H1 (cell line): Measurements from ENCODE around the gene C14orf119.
A peak's percentile ranks its signal among the peaks of the same experiment; 100 is the strongest.

Source experiments
- ATF2 ChIP-seq: IDR thresholded peaks from 2 replicates; pipeline ENCODE4 v1.6.1; 2012; ENCODE audit warnings: low read length, inconsistent platforms
- ATF3 ChIP-seq: IDR thresholded peaks from 2 replicates; pipeline ENCODE4 v1.6.1; 2011; ENCODE audit warnings: low read depth, mild to moderate bottlenecking, low read length; ENCODE audit not compliant: insufficient read depth
- CHD1 ChIP-seq: IDR thresholded peaks from 2 replicates; pipeline ENCODE4 v1.6.1; 2012; ENCODE audit warnings: low read depth, low read length, improper control_type of control experiment
- EZH2 ChIP-seq: fragments of 200-600 bp; sonication (generic); IDR thresholded peaks from 2 replicates; pipeline ENCODE4 v1.7.1; 2012; ENCODE audit warnings: low read depth, mild to moderate bottlenecking, moderate library complexity, low read length, inconsistent platforms; ENCODE audit not compliant: severe bottlenecking
- HDAC6 ChIP-seq: IDR thresholded peaks from one replicate; pipeline ENCODE4 v1.7.1; 2012; ENCODE audit warnings: low read depth, mild to moderate bottlenecking, inconsistent platforms, low read length, moderate library complexity
- POLR2A ChIP-seq, 2 experiments: IDR thresholded peaks; 1 replicate in 1 of 2; 2 replicates in 1 of 2; pipeline ENCODE4 v1.6.1; 2011; ENCODE audit warnings: low read depth in 2 of 2, low read length in 2 of 2, mild to moderate bottlenecking in 2 of 2; ENCODE audit errors: control extremely low read depth in 1 of 2
- RFX5 ChIP-seq: IDR thresholded peaks from 2 replicates; pipeline ENCODE4 v1.6.1; 2011; ENCODE audit warnings: low read depth, low read length, improper control_type of control experiment, borderline replicate concordance
- YY1 ChIP-seq: IDR thresholded peaks from 2 replicates; pipeline ENCODE4 v1.6.1; 2011; ENCODE audit warnings: low read depth, mild to moderate bottlenecking, low read length
- TF ChIP-seq, protein P1 (sequence below), 3 experiments: IDR thresholded peaks; 1 replicate in 2 of 3; 2 replicates in 1 of 3; pipeline versions ENCODE4 v1.5.1 to v1.6.1; 2011; ENCODE audit warnings: low read length in 3 of 3, mild to moderate bottlenecking in 3 of 3, inconsistent platforms in 2 of 3, low read depth in 1 of 3, moderate library complexity in 1 of 3; ENCODE audit not compliant: insufficient read depth in 1 of 3; ENCODE audit errors: control extremely low read depth in 1 of 3

DNA sequence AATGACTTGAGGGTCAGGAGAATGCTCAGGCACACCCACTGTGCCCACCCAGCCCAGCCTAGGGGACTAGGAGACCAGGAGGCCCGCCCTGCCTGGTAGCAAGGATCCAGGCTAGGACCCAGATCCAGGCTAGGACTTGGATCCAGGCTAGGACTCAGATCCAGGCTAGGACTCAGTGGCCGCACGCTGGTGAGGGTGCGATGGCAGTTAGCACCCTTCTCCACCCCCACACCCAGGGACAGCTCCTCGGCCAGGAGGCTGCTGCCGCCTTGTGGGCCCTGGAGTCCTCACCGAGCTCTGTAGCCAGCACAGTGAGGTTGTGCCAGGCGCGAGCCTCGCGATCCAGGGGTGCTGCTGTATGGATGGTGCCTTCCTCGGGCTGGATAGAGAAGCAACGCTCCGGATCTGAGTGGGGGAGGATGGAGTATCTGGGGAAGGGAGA, 43.1 kb upstream of the C14orf119 start:
- no peak for TF ChIP-seq HDAC6
- no peak for TF ChIP-seq EZH2
- TF ChIP-seq ATF2, result no peak
- TF ChIP-seq RFX5, result no peak
- TF ChIP-seq, protein P1, sequence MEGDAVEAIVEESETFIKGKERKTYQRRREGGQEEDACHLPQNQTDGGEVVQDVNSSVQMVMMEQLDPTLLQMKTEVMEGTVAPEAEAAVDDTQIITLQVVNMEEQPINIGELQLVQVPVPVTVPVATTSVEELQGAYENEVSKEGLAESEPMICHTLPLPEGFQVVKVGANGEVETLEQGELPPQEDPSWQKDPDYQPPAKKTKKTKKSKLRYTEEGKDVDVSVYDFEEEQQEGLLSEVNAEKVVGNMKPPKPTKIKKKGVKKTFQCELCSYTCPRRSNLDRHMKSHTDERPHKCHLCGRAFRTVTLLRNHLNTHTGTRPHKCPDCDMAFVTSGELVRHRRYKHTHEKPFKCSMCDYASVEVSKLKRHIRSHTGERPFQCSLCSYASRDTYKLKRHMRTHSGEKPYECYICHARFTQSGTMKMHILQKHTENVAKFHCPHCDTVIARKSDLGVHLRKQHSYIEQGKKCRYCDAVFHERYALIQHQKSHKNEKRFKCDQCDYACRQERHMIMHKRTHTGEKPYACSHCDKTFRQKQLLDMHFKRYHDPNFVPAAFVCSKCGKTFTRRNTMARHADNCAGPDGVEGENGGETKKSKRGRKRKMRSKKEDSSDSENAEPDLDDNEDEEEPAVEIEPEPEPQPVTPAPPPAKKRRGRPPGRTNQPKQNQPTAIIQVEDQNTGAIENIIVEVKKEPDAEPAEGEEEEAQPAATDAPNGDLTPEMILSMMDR (IDR thresholded peaks at IDR 0.05; ENCODE audit: control extremely low read depth in 1 of 3, insufficient read depth in 1 of 3, low read depth in 1 of 3, low read length in 3 of 3), result peak; percentile 62 to 76 (median 66)
- no peak for TF ChIP-seq POLR2A (IDR thresholded peaks at IDR 0.05; ENCODE audit: control extremely low read depth in 1 of 2, low read depth in 2 of 2, low read length in 2 of 2)
- no peak for TF ChIP-seq YY1
- no peak for TF ChIP-seq CHD1
- no peak for TF ChIP-seq ATF3
